Right lobe of liver (tissue), 6 donors: ENCODE results near the gene TMEM121. TPM values are rescaled to one million over a fixed set of nuclear protein-coding genes. Genes with fewer than 3 reads are reported as not detected.

Experiments
- ATAC-seq, 4 donors: fragments of 200-7000 bp; cut with Tn5 transposase; one replicate each; pipeline ENCODE4 v1.9.1; 2020; ENCODE audit warnings: mild to moderate bottlenecking in 4 of 4, moderate library complexity in 4 of 4
- DNase-seq, 3 donors: peaks; one replicate each; pipeline ENCODE4 v3.0.0-alpha.2; 2020
- H3K27ac ChIP-seq, 3 donors: fragments of 200-600 bp; one replicate each; pipeline ENCODE4 v1.8.0; 2022
- H3K27me3 ChIP-seq, 2 donors: fragments of 200-600 bp; one replicate each; pipeline ENCODE4 v1.8.0; 2022
- H3K36me3 ChIP-seq, 4 donors: fragments of 200-600 bp; sonication (generic) in 1 of 4; one replicate each; pipeline versions ENCODE4 v1.5.1 to v1.8.0; 2017 to 2022; ENCODE audit warnings: control low read depth in 1 of 4
- H3K4me1 ChIP-seq, 4 donors: fragments of 200-600 bp; sonication (generic) in 1 of 4; one replicate each; pipeline versions ENCODE4 v1.5.1 to v1.8.0; 2017 to 2022; ENCODE audit warnings: control low read depth in 1 of 4
- H3K4me3 ChIP-seq, 3 donors: fragments of 200-600 bp; one replicate each; pipeline ENCODE4 v1.8.0; 2022
- H3K9me3 ChIP-seq, 4 donors: fragments of 200-600 bp; sonication (generic) in 1 of 4; one replicate each; pipeline versions ENCODE4 v1.5.1 to v1.8.0; 2017 to 2022; ENCODE audit warnings: control low read depth in 1 of 4
- POLR2A ChIP-seq: fragments of 450-650 bp; IDR thresholded peaks from one replicate; pipeline ENCODE4 v1.6.1; 2017; ENCODE audit warnings: antibody characterized with exemption, mild to moderate bottlenecking
- WGBS: methylation state at CpG from one replicate; pipeline ENCODE4 v1.1.6; 2018; ENCODE audit warnings: low coverage, low lambda C conversion rate; ENCODE audit not compliant: insufficient coverage; ENCODE audit errors: missing lambda C conversion rate; 5-methylcytosine and 5-hydroxymethylcytosine counted together
- intact Hi-C, 2 donors: fragments of 100-400 bp; cut with DNase I; formaldehyde crosslinking; loops; one replicate each; pipeline versions ENCODE4 v1.11.2 to v1.14.1; 2022
- total RNA-seq, 6 experiments: library from RNA; depleted of rRNA in 2 of 6; stranded (reverse); fragments of >200 nt in 2 of 6; fragmentation: NEBNext Ultra II Directional in 3 of 6; extraction: Animal tissue kit (Norgen Biotek cat#: 25700) in 3 of 6; gene quantifications; one replicate each; pipeline versions ENCODE4 v1.1.0 to v1.2.4, GENCODE V29; 2016 to 2023
- TF ChIP-seq, protein P1 (sequence below), 4 donors: fragments of 200-600 bp in 3 of 4; fragments of 450-650 bp in 1 of 4; IDR thresholded peaks; one replicate each; pipeline versions ENCODE4 v1.5.1 to v1.8.0; 2016 to 2022; ENCODE audit warnings: antibody characterized with exemption in 4 of 4, mild to moderate bottlenecking in 2 of 4
- donor health status: DM: no; HTN: yes; CAD: no.
- donor health status: DM: no; HTN: no; CAD: no.
- donor health status: DM: no; HTN: no; CAD: no.
- donor health status: DM: no; HTN: yes; CAD: no.
- donor health status: DM: no; HTN: yes; CAD: no.

Gene TMEM121
- total RNA-seq, 6 experiments from 2014 or later: 0.74 to 3.2 (median 2.2) TPM

DNA sequence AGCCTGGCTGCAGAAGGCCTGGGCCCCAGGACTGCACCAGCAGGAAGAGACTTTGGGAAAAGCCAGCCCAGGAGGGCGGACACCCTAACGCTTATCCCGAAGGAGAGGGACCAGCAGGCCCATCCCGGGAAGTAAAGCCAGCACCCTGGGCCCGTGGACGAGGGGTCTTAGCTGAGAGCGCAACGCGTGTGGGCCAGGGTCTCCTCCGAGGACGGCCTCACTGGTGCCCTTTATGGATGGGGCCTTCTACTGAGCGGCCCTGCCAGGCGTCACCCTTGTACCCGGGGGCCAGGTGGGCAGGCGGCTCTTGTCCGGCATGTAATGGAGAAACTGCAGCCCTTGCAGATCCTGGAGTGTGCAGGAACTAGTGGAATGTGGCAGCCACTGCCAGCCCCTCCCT is 21.3 kb upstream of the TMEM121 start:
- no peaks in the 10 kb centered on the region for H3K9me3 ChIP-seq
- peak in 1 of 4 donors; percentile 15 for ATAC-seq
- WGBS: 100% methylated on average over 5 of the region's 16 CpGs

DNA sequence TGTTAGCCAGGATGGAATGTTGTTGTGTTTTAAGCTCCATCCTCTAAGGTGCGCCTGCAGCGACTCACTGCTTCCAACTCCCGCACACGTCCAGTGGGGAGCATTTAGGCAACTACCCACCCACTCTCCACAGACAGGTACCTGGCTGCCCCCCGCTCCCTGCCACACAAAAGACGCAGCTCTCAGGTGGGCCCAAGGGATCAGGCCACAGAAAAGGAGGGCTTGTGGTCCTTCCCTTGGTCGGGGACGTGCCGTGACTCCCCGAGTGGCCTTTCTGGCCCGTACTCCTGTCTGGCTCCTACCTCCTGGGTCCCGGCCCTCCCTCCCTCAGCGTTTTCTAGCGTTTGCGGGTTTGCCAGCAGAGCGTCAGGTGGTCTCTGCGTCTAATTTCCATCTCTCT is 19.1 kb upstream of the TMEM121 start:
- Histone ChIP-seq H3K4me3 (no peak overlapping the region), H3K36me3 (no peaks in the 10 kb centered on the region), H3K27ac (no peak overlapping the region), H3K27me3 (no peaks in the 10 kb centered on the region), H3K9me3 (no peaks in the 10 kb centered on the region), H3K4me1 (no peaks in the 10 kb centered on the region)
- intact Hi-C loops: no loop called here
- DNase-seq (no peak), ATAC-seq (no peak)
- TF ChIP-seq POLR2A: no peak
- TF ChIP-seq, protein P1, sequence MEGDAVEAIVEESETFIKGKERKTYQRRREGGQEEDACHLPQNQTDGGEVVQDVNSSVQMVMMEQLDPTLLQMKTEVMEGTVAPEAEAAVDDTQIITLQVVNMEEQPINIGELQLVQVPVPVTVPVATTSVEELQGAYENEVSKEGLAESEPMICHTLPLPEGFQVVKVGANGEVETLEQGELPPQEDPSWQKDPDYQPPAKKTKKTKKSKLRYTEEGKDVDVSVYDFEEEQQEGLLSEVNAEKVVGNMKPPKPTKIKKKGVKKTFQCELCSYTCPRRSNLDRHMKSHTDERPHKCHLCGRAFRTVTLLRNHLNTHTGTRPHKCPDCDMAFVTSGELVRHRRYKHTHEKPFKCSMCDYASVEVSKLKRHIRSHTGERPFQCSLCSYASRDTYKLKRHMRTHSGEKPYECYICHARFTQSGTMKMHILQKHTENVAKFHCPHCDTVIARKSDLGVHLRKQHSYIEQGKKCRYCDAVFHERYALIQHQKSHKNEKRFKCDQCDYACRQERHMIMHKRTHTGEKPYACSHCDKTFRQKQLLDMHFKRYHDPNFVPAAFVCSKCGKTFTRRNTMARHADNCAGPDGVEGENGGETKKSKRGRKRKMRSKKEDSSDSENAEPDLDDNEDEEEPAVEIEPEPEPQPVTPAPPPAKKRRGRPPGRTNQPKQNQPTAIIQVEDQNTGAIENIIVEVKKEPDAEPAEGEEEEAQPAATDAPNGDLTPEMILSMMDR (IDR thresholded peaks at IDR 0.05): no peak
- 65% methylated on average over 15 of the region's 17 CpGs for WGBS

More for the DNA sequence above, 21.3 kb upstream of the TMEM121 start:
- no peak for TF ChIP-seq POLR2A
- TF ChIP-seq, protein P1 (IDR thresholded peaks at IDR 0.05): no peak
- Histone ChIP-seq H3K4me3 (no peak overlapping the region), H3K27me3 (no peaks in the 10 kb centered on the region), H3K36me3 (no peaks in the 10 kb centered on the region), H3K4me1 (no peaks in the 10 kb centered on the region), H3K27ac (no peak overlapping the region)
- intact Hi-C loops: no loop called here
- DNase-seq: no peak

DNA sequence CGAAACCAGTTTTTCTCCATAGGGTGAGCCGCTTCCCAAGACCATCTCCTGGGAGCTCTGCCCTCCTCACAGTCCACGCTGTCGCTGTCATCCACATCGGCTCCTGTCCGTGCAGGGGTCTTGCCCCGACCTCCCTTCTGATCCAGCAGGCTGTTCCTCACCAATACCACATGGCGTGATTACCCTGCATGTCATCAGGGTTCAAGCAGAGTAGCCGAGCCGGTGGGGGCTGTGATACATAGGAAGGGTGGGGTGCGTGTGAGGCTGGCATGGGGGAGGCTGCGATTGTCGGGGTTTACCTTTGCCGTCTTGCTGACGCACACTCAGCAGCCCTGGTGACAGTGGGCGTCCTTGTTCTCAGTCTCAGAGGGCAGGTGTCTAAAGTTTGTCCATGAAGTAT is 18.3 kb upstream of the TMEM121 start:
- no peak overlapping the region for H3K27ac ChIP-seq
- no peaks in the 10 kb centered on the region for H3K9me3 ChIP-seq
- H3K4me3 ChIP-seq: no peak overlapping the region
- DNase-seq (no peak), ATAC-seq (no peak)
- no peaks in the 10 kb centered on the region for H3K27me3 ChIP-seq
- no peaks in the 10 kb centered on the region for H3K36me3 ChIP-seq
- WGBS: 79% methylated on average over 8 of the region's 16 CpGs
- H3K4me1 ChIP-seq: no peaks in the 10 kb centered on the region
- intact Hi-C loops: no loop called here
- TF ChIP-seq, protein P1 (IDR thresholded peaks at IDR 0.05): no peak
- TF ChIP-seq POLR2A: no peak

DNA sequence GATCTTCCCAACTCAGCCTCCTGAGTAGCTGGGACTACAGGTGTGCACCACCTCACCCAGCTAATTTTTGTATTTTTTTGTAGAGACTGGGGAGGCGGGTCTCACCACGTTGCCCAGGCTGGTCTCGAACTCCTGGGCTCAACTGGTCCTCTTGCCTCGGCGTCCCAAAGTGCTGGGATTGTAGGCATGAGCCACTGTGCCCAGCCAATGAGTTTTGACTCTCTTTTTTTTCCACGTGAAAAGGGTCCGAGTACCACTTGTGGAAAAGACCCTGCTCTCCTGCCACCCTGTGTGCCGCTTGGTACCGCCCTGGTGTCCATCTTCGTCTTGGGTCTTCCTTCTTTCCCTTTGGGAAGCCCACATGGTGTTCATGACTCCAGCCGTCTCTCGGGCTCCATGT is 17.8 kb upstream of the TMEM121 start:
- ATAC-seq (no peak), DNase-seq (no peak)
- H3K27ac ChIP-seq: no peak overlapping the region
- no peaks in the 10 kb centered on the region for H3K27me3 ChIP-seq
- H3K4me3 ChIP-seq: no peak overlapping the region
- no peaks in the 10 kb centered on the region for H3K36me3 ChIP-seq
- H3K9me3 ChIP-seq: no peaks in the 10 kb centered on the region
- intact Hi-C loops: no loop called here
- 78% methylated on average over 8 of the region's 12 CpGs for WGBS
- TF ChIP-seq POLR2A: no peak
- no peaks in the 10 kb centered on the region for H3K4me1 ChIP-seq

DNA sequence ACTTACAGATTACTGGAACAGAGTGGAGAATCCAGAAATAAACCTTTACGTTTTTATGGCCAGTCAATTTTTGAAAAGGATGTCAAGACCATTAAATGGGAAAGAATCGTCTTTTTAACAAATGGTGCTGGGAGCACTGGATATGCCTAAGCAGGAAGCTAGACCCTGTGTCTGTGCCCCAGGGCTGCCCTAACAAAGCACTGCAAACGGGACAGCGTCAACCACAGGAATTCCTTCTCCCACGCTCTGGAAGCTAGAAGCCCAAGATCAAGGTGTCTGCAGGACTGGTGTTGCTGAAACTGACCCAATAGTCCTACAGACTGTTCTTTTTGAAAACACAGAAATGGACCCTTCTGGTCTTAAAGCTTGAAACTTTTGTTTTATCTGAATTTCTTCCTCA is 9.3 kb upstream of the TMEM121 start:
- Histone ChIP-seq H3K9me3 (no peaks in the 10 kb centered on the region), H3K27ac (no peak overlapping the region), H3K36me3 (no peaks in the 10 kb centered on the region), H3K4me3 (no peak overlapping the region), H3K4me1 (no peaks in the 10 kb centered on the region), H3K27me3 (no peaks in the 10 kb centered on the region)
- DNase-seq (no peak), ATAC-seq (no peak)
- intact Hi-C loops: no loop called here
- no peak for TF ChIP-seq POLR2A
- TF ChIP-seq, protein P1 (IDR thresholded peaks at IDR 0.05): no peak
- 72% methylated on average over 3 of the region's 5 CpGs for WGBS
